ENCODE measurements around the gene PABPN1. TPM values are rescaled to one million over a fixed set of nuclear protein-coding genes. Genes with fewer than 3 reads are reported as not detected.

The PABPN1 gene
- total RNA-seq, 2 donors from 2014 or later: 293 TPM

- Mint-ChIP-seq H3K36me3 (ENCODE audit: low read depth) (peaks cover 45% of the 10 kb centered on the region), H3K4me3 (peak overlapping the region; percentile 92), H3K27ac (peak overlapping the region; percentile 97), H3K27me3 (ENCODE audit: insufficient read depth) (peaks cover 11% of the 10 kb centered on the region), H3K4me1 (peaks cover 15% of the 10 kb centered on the region), H3K9me3 (no peaks in the 10 kb centered on the region)
- H3K9ac ChIP-seq (ENCODE audit: extremely low read depth, low read length, poor library complexity, severe bottlenecking): peak overlapping the region; percentile 87
- H3K4me3 ChIP-seq (ENCODE audit: low read length): peak overlapping the region; percentile 97
- peaks cover 47% of the 10 kb centered on the region for H3K36me3 ChIP-seq (ENCODE audit: control insufficient read depth, insufficient read depth, low read length)
- no peaks in the 10 kb centered on the region for H3K9me3 ChIP-seq (ENCODE audit: control insufficient read depth, low read length)
- H3K27me3 ChIP-seq (ENCODE audit: control insufficient read depth, insufficient read depth, low read length, poor library complexity, severe bottlenecking): peaks cover 5% of the 10 kb centered on the region
- H3K4me1 ChIP-seq (ENCODE audit: control insufficient read depth, insufficient read depth, low read length): peaks cover 4% of the 10 kb centered on the region
- WGBS, 2 experiments (ENCODE audit: insufficient coverage in 1 of 2, insufficient read length in 1 of 2): 94 to 97% methylated on average over 12 to 22 of the region's 22 CpGs
- no peak for DNase-seq
- TF ChIP-seq CTCF (conservative IDR thresholded peaks at IDR 0.05): no peak
- H3K27ac ChIP-seq (ENCODE audit: low read depth, low read length): no peak overlapping the region
Observed at GRCh38 chr14:23307687-23308644, 13.3 kb upstream of the PABPN1 start.

GRCh38 chr14:23308721-23309445, 12.4 kb upstream of the PABPN1 start:
- Mint-ChIP-seq H3K4me3 (peak overlapping the region; percentile 92), H3K36me3 (ENCODE audit: low read depth) (peaks cover 49% of the 10 kb centered on the region), H3K4me1 (peaks cover 15% of the 10 kb centered on the region), H3K27me3 (ENCODE audit: insufficient read depth) (peaks cover 4% of the 10 kb centered on the region), H3K27ac (no peak overlapping the region), H3K9me3 (no peaks in the 10 kb centered on the region)
- no peak overlapping the region for H3K9ac ChIP-seq (ENCODE audit: extremely low read depth, low read length, poor library complexity, severe bottlenecking)
- H3K27me3 ChIP-seq (ENCODE audit: control insufficient read depth, insufficient read depth, low read length, poor library complexity, severe bottlenecking): peaks cover 3% of the 10 kb centered on the region
- peak overlapping the region; percentile 97 for H3K4me3 ChIP-seq (ENCODE audit: low read length)
- no peak for DNase-seq
- H3K4me1 ChIP-seq (ENCODE audit: control insufficient read depth, insufficient read depth, low read length): peaks cover 4% of the 10 kb centered on the region
- H3K9me3 ChIP-seq (ENCODE audit: control insufficient read depth, low read length): no peaks in the 10 kb centered on the region
- WGBS, 2 experiments (ENCODE audit: insufficient coverage in 1 of 2, insufficient read length in 1 of 2): 93 to 95% methylated on average over 8 to 17 of the region's 17 CpGs
- no peak for TF ChIP-seq CTCF (conservative IDR thresholded peaks at IDR 0.05)
- peaks cover 52% of the 10 kb centered on the region for H3K36me3 ChIP-seq (ENCODE audit: control insufficient read depth, insufficient read depth, low read length)
- no peak overlapping the region for H3K27ac ChIP-seq (ENCODE audit: low read depth, low read length)

GRCh38 chr14:23310546-23310945, 10.7 kb upstream of the PABPN1 start:
- Mint-ChIP-seq H3K36me3 (ENCODE audit: low read depth) (peaks cover 53% of the 10 kb centered on the region), H3K4me1 (peaks cover 15% of the 10 kb centered on the region), H3K9me3 (no peaks in the 10 kb centered on the region), H3K4me3 (no peak overlapping the region), H3K27ac (no peak overlapping the region), H3K27me3 (ENCODE audit: insufficient read depth) (no peaks in the 10 kb centered on the region)
- Histone ChIP-seq H3K27me3 (ENCODE audit: control insufficient read depth, insufficient read depth, low read length, poor library complexity, severe bottlenecking) (no peaks in the 10 kb centered on the region), H3K36me3 (ENCODE audit: control insufficient read depth, insufficient read depth, low read length) (peaks cover 57% of the 10 kb centered on the region), H3K4me1 (ENCODE audit: control insufficient read depth, insufficient read depth, low read length) (peaks cover 4% of the 10 kb centered on the region), H3K4me3 (ENCODE audit: low read length) (no peak overlapping the region), H3K9ac (ENCODE audit: extremely low read depth, low read length, poor library complexity, severe bottlenecking) (no peak overlapping the region), H3K9me3 (ENCODE audit: control insufficient read depth, low read length) (no peaks in the 10 kb centered on the region), H3K27ac (ENCODE audit: low read depth, low read length) (no peak overlapping the region)
- WGBS, 2 experiments (ENCODE audit: insufficient coverage in 1 of 2, insufficient read length in 1 of 2): 86% methylated on average over 1 of the region's 1 CpG; no CpG with 5 or more reads in 1 of the 2 experiments
- DNase-seq: no peak
- no peak for TF ChIP-seq CTCF (conservative IDR thresholded peaks at IDR 0.05)
